GM12878 (cell line): ENCODE data around the gene QSOX1. TPM values are rescaled to one million over a fixed set of nuclear protein-coding genes. Genes with fewer than 3 reads are reported as not detected.

Experiments
- BACH1 ChIP-seq: fragments of 450-650 bp; IDR thresholded peaks from 2 replicates; pipeline ENCODE4 v1.6.1; 2017; ENCODE audit warnings: mild to moderate bottlenecking, borderline replicate concordance
- CEBPZ ChIP-seq: fragments of 150-350 bp; IDR thresholded peaks from 2 replicates; pipeline ENCODE4 v1.6.1; 2016; ENCODE audit warnings: low read depth, low read length
- RFX5 ChIP-seq: IDR thresholded peaks from 2 replicates; pipeline ENCODE4 v1.6.1; 2011; ENCODE audit warnings: low read depth, low read length, improper control_type of control experiment
- ZBTB33 ChIP-seq: fragments of 450-650 bp; IDR thresholded peaks from 2 replicates; pipeline ENCODE4 v1.6.1; 2017; ENCODE audit warnings: mild to moderate bottlenecking
- ZBTB4 ChIP-seq: fragments of 450-650 bp; formaldehyde crosslinking; IDR thresholded peaks from 2 replicates; pipeline ENCODE4 v1.4.0; 2022; ENCODE audit warnings: mild to moderate bottlenecking, moderate library complexity
- polyA plus RNA-seq, 11 experiments: library from polyadenylated mRNA; depleted of rRNA in 4 of 11; unstranded in 6 of 11; stranded (reverse) in 5 of 11; fragments of >200 nt; fragmentation: Nextera tagmentation in 4 of 11; fragmentation: Illumina TruSeq in 1 of 11; extraction: Ambion mirVana in 4 of 11; extraction: Trizol in 1 of 11; gene quantifications; 1 replicate in 1 of 11; 2 replicates in 10 of 11; pipeline versions ENCODE4 v1.2.1 to v1.2.3, GENCODE V29; 2011 to 2016; ENCODE audit warnings: inconsistent platforms in 2 of 11, missing spikeins in 2 of 11, low read depth in 1 of 11
- total RNA-seq, 4 experiments: library from RNA; depleted of rRNA in 3 of 4; stranded (reverse); fragments of >200 nt in 3 of 4; fragmentation: Illumina TruSeq in 1 of 4; extraction: Trizol in 1 of 4; gene quantifications; 2 replicates each; pipeline versions ENCODE4 v1.2.1 to v1.2.3, GENCODE V29; 2013 to 2021

The QSOX1 gene
- total and polyA plus RNA-seq, 10 of the 15 experiments (the other 5 are each of a cell fraction or from before 2014, with no cell fraction given) = 1.8 to 31.3 (median 11.2) TPM

- TF ChIP-seq ZBTB4 (no peak), BACH1 (no peak), RFX5 (no peak), ZBTB33 (no peak), CEBPZ (no peak)
Observed at GRCh38 chr1:180176965-180177364, 22.3 kb downstream of the QSOX1 start (continued).
